HepG2 (cell line): ENCODE data around the gene DDX23. TPM values are rescaled to one million over a fixed set of nuclear protein-coding genes. Genes with fewer than 3 reads are reported as not detected.

Experiments
- ATAC-seq: fragments of 200-7000 bp; cut with Tn5 transposase; 3 replicates; pipeline ENCODE4 v1.9.1; 2020; ENCODE audit warnings: mild to moderate bottlenecking, moderate library complexity
- Bru-seq: library from RNA; stranded (reverse); fragments of 400-500 nt; gene quantifications from one replicate; lab custom pipeline; 2021; lab: Mats Ljungman, UMichigan
- BruChase-seq, 2 experiments: library from RNA; stranded (reverse); fragments of 400-500 nt; gene quantifications; one replicate each; lab custom pipeline; 2021; lab: Mats Ljungman, UMichigan
- BruUV-seq: library from RNA; stranded (reverse); fragments of 400-500 nt; replicated peaks from 2 replicates; lab custom pipeline; 2021; lab: Mats Ljungman, UMichigan
- CTCF ChIA-PET: fragments of 300-600 bp; formaldehyde crosslinking; extraction: SDS; loops from one replicate; lab custom pipeline; 2021; ENCODE audit warnings: low total read pairs, inconsistent platforms, low intra/inter-chr PET ratio; lab: Yijun Ruan, JAX
- POLR2A ChIA-PET: fragments of 350-600 bp; sonication (Branson Sonifier 250); formaldehyde crosslinking; loops from one replicate; lab custom pipeline; 2020; ENCODE audit warnings: antibody characterized with exemption, inconsistent platforms; lab: Yijun Ruan, JAX
- DNase-seq: peaks from one replicate; pipeline ENCODE4 v3.0.0-alpha.2; 2015; ENCODE audit warnings: low spot score
- FAIRE-seq: peaks from 3 replicates; lab custom pipeline; 2011; peaks lifted over from hg19 to GRCh38; lab: Jason Lieb, UNC
- H2AFZ ChIP-seq: one replicate; pipeline ENCODE4 v1.6.1; 2011; ENCODE audit warnings: low read length, inconsistent platforms
- H3K27ac ChIP-seq: fragments of 300-600 bp; 3 replicates; pipeline ENCODE4 v1.8.0; 2011; ENCODE audit warnings: mixed run types, mild to moderate bottlenecking, mixed read lengths, low read length, inconsistent platforms; ENCODE audit not compliant: insufficient read depth; ENCODE audit errors: extremely low read length
- H3K27me3 ChIP-seq, 2 experiments: fragments of 200-600 bp in 1 of 2; 2 replicates in 1 of 2; 3 replicates in 1 of 2; pipeline versions ENCODE4 v1.6.0 to v1.8.0; 2011; ENCODE audit warnings: low read length in 2 of 2, mild to moderate bottlenecking in 2 of 2, moderate library complexity in 2 of 2, inconsistent platforms in 1 of 2; ENCODE audit not compliant: insufficient read depth in 2 of 2, control insufficient read depth in 1 of 2
- H3K36me3 ChIP-seq, 2 experiments: fragments of 200-600 bp in 1 of 2; replicated peaks in 1 of 2; 2 replicates in 1 of 2; 3 replicates in 1 of 2; pipeline versions ENCODE4 v1.5.1 to v1.8.0; 2011; ENCODE audit warnings: low read length in 2 of 2, inconsistent platforms in 1 of 2; ENCODE audit not compliant: insufficient read depth in 2 of 2, control insufficient read depth in 1 of 2
- H3K4me1 ChIP-seq: 2 replicates; pipeline ENCODE4 v1.5.1; 2012; ENCODE audit warnings: low read length, inconsistent platforms; ENCODE audit not compliant: insufficient read depth
- H3K4me2 ChIP-seq: 2 replicates; pipeline ENCODE4 v1.6.0; 2011; ENCODE audit warnings: low read depth, low read length, inconsistent platforms
- H3K4me3 ChIP-seq, 3 experiments: fragments of 200-600 bp in 1 of 3; sonication (generic), shearing (Covaris generic) in 1 of 3; replicated peaks in 1 of 3; 2 replicates each; pipeline ENCODE4 v1.5.1; 2011 to 2016; ENCODE audit warnings: low read length in 3 of 3, inconsistent platforms in 2 of 3, low read depth in 2 of 3, mild to moderate bottlenecking in 2 of 3, control low read depth in 1 of 3, mixed read lengths in 1 of 3; ENCODE audit not compliant: insufficient read depth in 1 of 3
- H3K79me2 ChIP-seq: one replicate; pipeline ENCODE4 v1.6.1; 2011; ENCODE audit warnings: low read length, inconsistent platforms; ENCODE audit not compliant: insufficient read depth
- H3K9ac ChIP-seq: 2 replicates; pipeline ENCODE4 v1.6.0; 2011; ENCODE audit warnings: mild to moderate bottlenecking, low read depth, low read length, inconsistent platforms; ENCODE audit not compliant: insufficient read depth
- H3K9me3 ChIP-seq: 2 replicates; pipeline ENCODE4 v1.5.1; 2012; ENCODE audit warnings: mild to moderate bottlenecking, low read length
- H4K20me1 ChIP-seq: 2 replicates; pipeline ENCODE4 v1.6.0; 2011; ENCODE audit warnings: inconsistent platforms, mild to moderate bottlenecking, low read length, moderate library complexity; ENCODE audit not compliant: insufficient read depth
- ARID3A ChIP-seq: IDR thresholded peaks from 2 replicates; pipeline ENCODE4 v1.6.1; 2012; ENCODE audit warnings: low read depth, low read length, improper control_type of control experiment
- ARNTL ChIP-seq: sonication (generic); formaldehyde crosslinking; IDR thresholded peaks from 2 replicates; pipeline ENCODE4 v1.4.0; 2020; ENCODE audit warnings: mild to moderate bottlenecking, missing genetic modification reagents
- HNRNPL ChIP-seq: fragments of 200-400 bp; formaldehyde crosslinking; IDR thresholded peaks from 2 replicates; pipeline ENCODE4 v1.6.1; 2017; ENCODE audit warnings: mild to moderate bottlenecking, low read depth, low read length
- KAT7 ChIP-seq: IDR thresholded peaks from 2 replicates; pipeline ENCODE4 v1.6.1; 2018; ENCODE audit warnings: borderline replicate concordance, missing compliant biosample characterization
- RXRA ChIP-seq: sonication (generic); formaldehyde crosslinking; IDR thresholded peaks from 2 replicates; pipeline ENCODE4 v1.5.1; 2020; ENCODE audit warnings: missing genetic modification reagents
- SAFB2 ChIP-seq: sonication (generic); formaldehyde crosslinking; IDR thresholded peaks from 2 replicates; pipeline ENCODE4 v1.5.1; 2020; ENCODE audit warnings: missing genetic modification reagents, low read depth, mild to moderate bottlenecking, borderline replicate concordance
- SMAD1 ChIP-seq: sonication (generic); formaldehyde crosslinking; IDR thresholded peaks from 2 replicates; pipeline ENCODE4 v1.4.0; 2020; ENCODE audit warnings: missing genetic modification reagents, low read depth, mild to moderate bottlenecking, borderline replicate concordance
- SOX13 ChIP-seq, 3 experiments: fragments of 450-650 bp in 1 of 3; sonication (generic) in 1 of 3; formaldehyde crosslinking in 1 of 3; IDR thresholded peaks in 2 of 3; conservative IDR thresholded peaks in 1 of 3; 2 replicates each; pipeline versions ENCODE4 v1.5.0 to v1.6.1; 2016 to 2020; ENCODE audit warnings: antibody characterized with exemption in 1 of 3, mild to moderate bottlenecking in 1 of 3, missing compliant biosample characterization in 1 of 3, missing genetic modification reagents in 1 of 3, moderate library complexity in 1 of 3
- TBX2 ChIP-seq: sonication (generic); formaldehyde crosslinking; IDR thresholded peaks from 2 replicates; pipeline ENCODE4 v1.5.0; 2020; ENCODE audit warnings: missing genetic modification reagents, mild to moderate bottlenecking, borderline replicate concordance
- ZFP36 ChIP-seq: fragments of 150-350 bp; IDR thresholded peaks from 2 replicates; pipeline ENCODE4 v1.6.1; 2018; ENCODE audit warnings: borderline replicate concordance, low read length, low read depth; ENCODE audit not compliant: partially characterized antibody
- ZNF446 ChIP-seq: sonication (generic); formaldehyde crosslinking; IDR thresholded peaks from 2 replicates; pipeline ENCODE4 v1.5.0; 2020; ENCODE audit warnings: mild to moderate bottlenecking, missing genetic modification reagents
- WGBS: methylation state at CpG from one replicate; pipeline ENCODE4 v1.1.6; 2017; ENCODE audit warnings: low lambda C conversion rate; 5-methylcytosine and 5-hydroxymethylcytosine counted together
- in situ Hi-C: cut with HindIII; loops from 2 replicates; pipeline ENCODE4 v1.10.0; 2017; ENCODE audit warnings: low pct_unique_long_range_greater_than_20kb; ENCODE audit not compliant: extremely low pct_ligation_motif_present
- intact Hi-C: fragments of 100-400 bp; cut with micrococcal nuclease; formaldehyde crosslinking; loops from one replicate; pipeline ENCODE4 v1.10.0; 2022; ENCODE audit not compliant: unreplicated experiment
- long read RNA-seq, 2 experiments: library from RNA in 1 of 2; library from polyadenylated mRNA in 1 of 2; stranded (forward) in 1 of 2; unstranded in 1 of 2; transcript quantifications; one replicate each; pipeline ENCODE4 v2.0.0, GENCODE V29; 2019 to 2022
- polyA minus RNA-seq, 3 experiments: library from RNA; depleted of rRNA, polyadenylated mRNA; stranded (reverse); fragments of >200 nt; gene quantifications; 2 replicates each; pipeline ENCODE4 v1.2.3, GENCODE V29; 2011; ENCODE audit warnings: low replicate concordance in 1 of 3
- polyA plus RNA-seq, 8 experiments: library from polyadenylated mRNA; depleted of rRNA in 3 of 8; stranded (reverse) in 7 of 8; unstranded in 1 of 8; fragments of >200 nt; fragmentation: Illumina TruSeq in 4 of 8; extraction: Trizol in 4 of 8; gene quantifications; 2 replicates each; pipeline versions ENCODE4 v1.2.1 to v1.2.3, GENCODE V29; 2011 to 2016; ENCODE audit warnings: low read depth in 4 of 8, missing spikeins in 1 of 8, mixed read lengths in 1 of 8; ENCODE audit not compliant: insufficient read depth in 1 of 8
- total RNA-seq, 5 experiments: library from RNA; depleted of rRNA; stranded (reverse); fragments of >200 nt; fragmentation: Illumina TruSeq; extraction: Trizol; gene quantifications; 2 replicates each; pipeline ENCODE4 v1.2.3, GENCODE V29; 2016; ENCODE audit warnings: low read depth in 1 of 5

Gene DDX23
- total RNA-seq (2016; rRNA removed; fragmentation: Illumina TruSeq; extraction: Trizol) = 81.5 and 90.0 TPM in 2 replicates
- 13.0 and 13.4 TPM in 2 replicates for total RNA-seq (2016; cell fraction: cytosol; rRNA removed; fragmentation: Illumina TruSeq; extraction: Trizol; ENCODE audit: low read depth)
- 81.4 and 90.7 TPM in 2 replicates for total RNA-seq (2016; cell fraction: insoluble cytoplasmic fraction; rRNA removed; fragmentation: Illumina TruSeq; extraction: Trizol)
- total RNA-seq (2016; cell fraction: membrane; rRNA removed; fragmentation: Illumina TruSeq; extraction: Trizol) = 17.1 and 20.2 TPM in 2 replicates
- 66.5 and 79.7 TPM in 2 replicates for total RNA-seq (2016; cell fraction: nucleus; rRNA removed; fragmentation: Illumina TruSeq; extraction: Trizol)
- polyA plus RNA-seq (2011; rRNA removed) = 35.7 and 42.2 TPM in 2 replicates
- polyA plus RNA-seq (2011; cell fraction: cytosol; rRNA removed) = 28.4 and 30.1 TPM in 2 replicates
- 114 and 128 TPM in 2 replicates for polyA plus RNA-seq (2011; cell fraction: nucleus; rRNA removed)
- 43.8 and 55.5 TPM in 2 replicates for polyA plus RNA-seq (2012)
- 2.6 and 3.7 TPM in 2 replicates for polyA plus RNA-seq (2016; cell fraction: cytosol; fragmentation: Illumina TruSeq; extraction: Trizol; ENCODE audit: low read depth)
- polyA plus RNA-seq (2016; cell fraction: insoluble cytoplasmic fraction; fragmentation: Illumina TruSeq; extraction: Trizol; ENCODE audit: low read depth) = 62.7 and 67.1 TPM in 2 replicates
- polyA plus RNA-seq (2016; cell fraction: membrane; fragmentation: Illumina TruSeq; extraction: Trizol; ENCODE audit: low read depth) = 8.1 and 9.8 TPM in 2 replicates
- 132 TPM in 2 replicates for polyA plus RNA-seq (2016; cell fraction: nucleus; fragmentation: Illumina TruSeq; extraction: Trizol; ENCODE audit: insufficient read depth, low read depth)
- 29.9 and 100 TPM in 2 replicates for polyA minus RNA-seq (2011; rRNA and poly(A)+ RNA removed; ENCODE audit: low replicate concordance)
- 11.7 and 12.4 TPM in 2 replicates for polyA minus RNA-seq (2011; cell fraction: cytosol; rRNA and poly(A)+ RNA removed)
- polyA minus RNA-seq (2011; cell fraction: nucleus; rRNA and poly(A)+ RNA removed) = 55.9 and 69.0 TPM in 2 replicates
- Bru-seq, nascent RNA = percentile 71 among the genes with signal in this experiment
- percentile 87 among the genes with signal in this experiment for BruChase-seq, experiment 1, labeled RNA remaining after a 6-hour chase
- BruChase-seq, experiment 2, labeled RNA remaining after a 2-hour chase = percentile 79 among the genes with signal in this experiment
- long read RNA-seq, experiment 1, transcript DDX23-201 (17 exons, 3,248 nt) = major isoform, 11 of 24 reads
- long read RNA-seq, experiment 1, partial matches to known transcripts = 11 of 24 reads
- long read RNA-seq, experiment 1, other reads (novel, unspliced or antisense) = 2 of 24 reads
- long read RNA-seq, experiment 2, transcript DDX23-201 (17 exons, 3,248 nt) = major isoform, 8 of 70 reads
- long read RNA-seq, experiment 2, partial matches to known transcripts = 55 of 70 reads
- long read RNA-seq, experiment 2, other reads (novel, unspliced or antisense) = 7 of 70 reads

- ATAC-seq (peak; percentile 99), FAIRE-seq (peak; percentile 81), DNase-seq (peak; percentile 92)
- ChIA-PET CTCF (interaction anchor here (0.6 to 3.9 kb wide), 5 partner anchors 35 to 85 kb away, joined by 3 to 64 read pairs (median 16); no protein-coding TSS in a partner anchor), POLR2A (interaction anchor here (0.6 to 8.2 kb wide), 16 partner anchors 13 to 278 kb away, joined by 3 to 115 read pairs (median 7); partner anchors contain the start of genes ADCY6, ARF3 and RND1)
- Histone ChIP-seq H4K20me1 (no peaks in the 10 kb centered on the region; the same call in 1 of the 2 replicates), H3K4me3 (peak within 1 kb of the TSS; percentile 96 to 98 (median 98)), H3K4me2 (peak within 1 kb of the TSS; percentile 94), H3K27me3 (no peaks in the 10 kb centered on the region; a peak in 2 of 5 replicates), H3K36me3 (no peaks in the 10 kb centered on the region; a peak in 1 of 5 replicates), H3K4me1 (peaks cover 18% of the 10 kb centered on the region), H3K9ac (peak within 1 kb of the TSS; percentile 95), H3K79me2 (peaks cover 29% of the 10 kb centered on the region), H3K27ac (peak within 1 kb of the TSS; percentile 75), H2AFZ (peak within 1 kb of the TSS; percentile 97), H3K9me3 (no peaks in the 10 kb centered on the region)
- intact Hi-C loops = loop anchor here (1.0 kb wide), 1 partner anchor 13 kb away; the partner anchor contains the start of gene RND1
- in situ Hi-C loops = loop anchor here (5.0 kb wide), 2 partner anchors 35 to 85 kb away; no protein-coding TSS in a partner anchor
- WGBS = under 1% methylated on average over 15 of the region's 53 CpGs
- TSS peak; percentile 60 for BruUV-seq
- no peak for TF ChIP-seq ARNTL
- TF ChIP-seq KAT7 = no peak
- no peak; the same call in 1 of the 2 replicates for TF ChIP-seq ZNF446 (CRISPR knock-in tag)
- peak; percentile 65 for TF ChIP-seq TBX2
- TF ChIP-seq RXRA (CRISPR knock-in tag) = peak; percentile 42; the same call in 1 of the 2 replicates
- TF ChIP-seq ZFP36 = no peak
- TF ChIP-seq ARID3A = peak; percentile 18; the same call in 1 of the 2 replicates
- TF ChIP-seq SAFB2 (CRISPR knock-in tag) = peak; percentile 44; the same call in 1 of the 2 replicates
- TF ChIP-seq SMAD1 = no peak
- TF ChIP-seq SOX13 (IDR thresholded peaks at IDR 0.05) = no peak
- TF ChIP-seq SOX13 (CRISPR knock-in tag; conservative IDR thresholded peaks at IDR 0.05 in 1 of 2, IDR thresholded peaks at IDR 0.05 in 1 of 2) = 0 out of 4 replicates have a peak, but pooled peaks of 1 of the 2 experiments have one; percentile 33
- TF ChIP-seq HNRNPL = 0 out of 2 replicates have a peak, but pooled peaks have one; percentile 64
These were observed at the start of gene DDX23 for GRCh38 chr12:48851883-48852733. Gene DDX23 (minus strand): TSS chr12:48852163. CDS start chr12:48845782, 6,381 bp downstream.
